NCI-H1092 (cell line): ENCODE results near the gene NXN.
A peak's percentile ranks its signal among the peaks of the same experiment; 100 is the strongest.

Source experiments
- DNase-seq: peaks from one replicate; lab custom pipeline; 2025; lab: John Stamatoyannopoulos, UW

Gene NXN

GRCh38 chr17:979539-980405 is at the start of gene NXN:
TSS of gene NXN (minus strand) at chr17:979776.
- no peak for DNase-seq

- no peak for DNase-seq
Measured at GRCh38 chr17:1027044-1027443, 47.5 kb upstream of the NXN start.

- no peak for DNase-seq
Measured at GRCh38 chr17:1026599-1026975, 47.0 kb upstream of the NXN start.

- DNase-seq, result no peak
Measured at GRCh38 chr17:1025733-1026598, 46.4 kb upstream of the NXN start.

GRCh38 chr17:1024076-1024475 is 44.5 kb upstream of the NXN start:
- no peak for DNase-seq

- no peak for DNase-seq
Measured at GRCh38 chr17:1022278-1023024, 42.9 kb upstream of the NXN start.

- no peak for DNase-seq
Measured at GRCh38 chr17:1021147-1021546, 41.6 kb upstream of the NXN start.

- DNase-seq, result no peak
Measured at GRCh38 chr17:1019451-1019850, 39.9 kb upstream of the NXN start.

- DNase-seq, result no peak
Measured at GRCh38 chr17:1018547-1018946, 39.0 kb upstream of the NXN start.

GRCh38 chr17:1013729-1014090 is 34.1 kb upstream of the NXN start:
- DNase-seq, result no peak

GRCh38 chr17:1012823-1013728 is 33.5 kb upstream of the NXN start:
- peak; percentile 21 for DNase-seq

GRCh38 chr17:1011760-1012735 is 32.5 kb upstream of the NXN start:
- peak; percentile 8 for DNase-seq

- DNase-seq, result no peak
Measured at GRCh38 chr17:1011138-1011537, 31.6 kb upstream of the NXN start.

- DNase-seq, result no peak
Measured at GRCh38 chr17:1010586-1010985, 31.0 kb upstream of the NXN start.

- no peak for DNase-seq
Measured at GRCh38 chr17:1010086-1010450, 30.5 kb upstream of the NXN start.

GRCh38 chr17:1009229-1010085 is 29.9 kb upstream of the NXN start:
- DNase-seq, result no peak

- no peak for DNase-seq
Measured at GRCh38 chr17:1008008-1008761, 28.6 kb upstream of the NXN start.

GRCh38 chr17:1007310-1008007 is 27.9 kb upstream of the NXN start:
- no peak for DNase-seq
